Naive thymus-derived CD8-positive, alpha-beta T cell (primary cell): ENCODE data around the gene RRP36. TPM values are rescaled to one million over a fixed set of nuclear protein-coding genes. Genes with fewer than 3 reads are reported as not detected.

Source experiments
- ATAC-seq, 2 donors: fragments of 150-1000 bp; cut with Tn5 transposase in 1 of 2; sonication (Bioruptor Pico), chemical (Tn5 transposase) in 1 of 2; 1 replicate in 1 of 2; 2 replicates in 1 of 2; pipeline ENCODE4 v1.10.0; 2021; ENCODE audit warnings: mild to moderate bottlenecking in 2 of 2, moderate library complexity in 2 of 2
- POLR2A ChIA-PET: fragments of 350-600 bp; sonication (Branson Sonifier 250); formaldehyde crosslinking; loops from one replicate; lab custom pipeline; 2021; ENCODE audit warnings: antibody characterized with exemption; lab: Charles Lee
- DNase-seq, 10 donors: peaks; one replicate each; pipeline versions ENCODE4 v3.0.0 to v3.0.0-alpha.2; 2020 to 2022
- H3K27ac Mint-ChIP-seq, 10 donors: one replicate each; pipeline ENCODE4 v1.8.0; 2020 to 2022; ENCODE audit warnings: mild to moderate bottlenecking in 10 of 10, mixed read lengths in 10 of 10, moderate library complexity in 4 of 10, inconsistent platforms in 1 of 10
- H3K27me3 Mint-ChIP-seq, 5 donors: one replicate each; pipeline ENCODE4 v1.8.0; 2021 to 2022; ENCODE audit warnings: mixed read lengths in 5 of 5
- H3K36me3 Mint-ChIP-seq, 3 donors: one replicate each; pipeline ENCODE4 v1.8.0; 2020 to 2022; ENCODE audit warnings: mixed read lengths in 3 of 3, mild to moderate bottlenecking in 2 of 3, inconsistent platforms in 1 of 3
- H3K4me1 Mint-ChIP-seq, 4 donors: one replicate each; pipeline ENCODE4 v1.8.0; 2021 to 2022; ENCODE audit warnings: mixed read lengths in 4 of 4
- H3K4me3 Mint-ChIP-seq, 10 donors: one replicate each; pipeline ENCODE4 v1.8.0; 2020 to 2022; ENCODE audit warnings: mild to moderate bottlenecking in 10 of 10, mixed read lengths in 10 of 10, moderate library complexity in 6 of 10, inconsistent platforms in 1 of 10
- H3K9me3 Mint-ChIP-seq, 9 donors: one replicate each; pipeline ENCODE4 v1.8.0; 2020 to 2022; ENCODE audit warnings: mixed read lengths in 9 of 9, mild to moderate bottlenecking in 3 of 9, inconsistent platforms in 1 of 9, moderate library complexity in 1 of 9
- polyA plus RNA-seq, 3 donors: library from polyadenylated mRNA; unstranded; fragments of 300-500 nt; fragmentation: Illumina TruSeq; gene quantifications; one replicate each; pipeline ENCODE4 v1.2.3, GENCODE V29; 2021
- total RNA-seq, 8 experiments: library from RNA in 2 of 8; stranded (reverse) in 2 of 8; gene quantifications; one replicate each; pipeline ENCODE4 v1.2.3 and lab custom pipeline; 2021 to 2026

Gene RRP36
- total and polyA plus RNA-seq, 5 experiments from 2014 or later, result 52.7 to 74.5 (median 55.5) TPM

- POLR2A ChIA-PET, result interaction anchor here (0.6 to 3.7 kb wide), 12 partner anchors 10 to 495 kb away, joined by 3 to 38 read pairs (median 6); partner anchors contain the start of genes CNPY3, CUL7, CUL9 and KLC4
- DNase-seq, result peak in 1 of 10 donors; percentile 57
- Mint-ChIP-seq H3K9me3 (no peaks in the 10 kb centered on the region), H3K36me3 (peaks cover 0 to 57% (median 4%) of the 10 kb centered on the region in 3 donors), H3K27me3 (no peaks in the 10 kb centered on the region), H3K4me1 (peaks cover 36 to 54% (median 52%) of the 10 kb centered on the region in 4 donors), H3K4me3 (peak overlapping the region; percentile 78 to 99 (median 89)), H3K27ac (peak overlapping the region in 9 of 10 donors; percentile 68 to 93 (median 89))
- ATAC-seq, result no peak
Observed at GRCh38 chr6:43020847-43021246, 576 bp upstream of the RRP36 start.

GRCh38 chr6:43024436-43024835, 3.0 kb downstream of the RRP36 start:
- no peak for ATAC-seq
- Mint-ChIP-seq H3K4me3 (peak overlapping the region in 8 of 10 donors; percentile 1 to 65 (median 44)), H3K27me3 (no peaks in the 10 kb centered on the region), H3K4me1 (peaks cover 16 to 35% (median 32%) of the 10 kb centered on the region in 4 donors), H3K36me3 (peaks cover 0 to 64% (median 0%) of the 10 kb centered on the region in 3 donors), H3K27ac (peak overlapping the region in 9 of 10 donors; percentile 2 to 88 (median 59)), H3K9me3 (no peaks in the 10 kb centered on the region)
- POLR2A ChIA-PET, result interaction anchor here (1.0 to 2.8 kb wide), 4 partner anchors 10 to 95 kb away, joined by 3 to 17 read pairs (median 4); partner anchors contain the start of genes CNPY3, KLHDC3 and MEA1
- no peak for DNase-seq

- H3K27ac Mint-ChIP-seq, result peak overlapping the region in 1 of 10 donors; percentile 56
- POLR2A ChIA-PET, result interaction anchor here (1.3 kb wide), 1 partner anchor 97 kb away, joined by 3 read pairs; the partner anchor contains the start of gene CNPY3
- ATAC-seq, result no peak
Observed at GRCh38 chr6:43026365-43026764, 4.9 kb downstream of the RRP36 start.

GRCh38 chr6:43029120-43029519, 7.7 kb downstream of the RRP36 start:
- Mint-ChIP-seq H3K27ac (peak overlapping the region in 1 of 10 donors; percentile 43), H3K4me3 (no peak overlapping the region), H3K9me3 (no peaks in the 10 kb centered on the region), H3K4me1 (peaks cover 4 to 16% (median 12%) of the 10 kb centered on the region in 4 donors), H3K36me3 (peaks cover 0 to 93% (median 7%) of the 10 kb centered on the region in 3 donors), H3K27me3 (no peaks in the 10 kb centered on the region)
- DNase-seq, result no peak
- POLR2A ChIA-PET, result interaction anchor here (1.0 kb wide), 1 partner anchor 99 kb away, joined by 4 read pairs; the partner anchor contains the start of gene CNPY3
- no peak for ATAC-seq

More at GRCh38 chr6:43026365-43026764, 4.9 kb downstream of the RRP36 start:
- DNase-seq, result peak in 1 of 10 donors; percentile 7
- H3K27me3 Mint-ChIP-seq, result no peaks in the 10 kb centered on the region
- H3K4me1 Mint-ChIP-seq, result peaks cover 14 to 26% (median 24%) of the 10 kb centered on the region in 4 donors
- H3K9me3 Mint-ChIP-seq, result no peaks in the 10 kb centered on the region
- no peak overlapping the region for H3K4me3 Mint-ChIP-seq
- H3K36me3 Mint-ChIP-seq, result peaks cover 0 to 76% (median 4%) of the 10 kb centered on the region in 3 donors

GRCh38 chr6:43032326-43032725, 10.9 kb downstream of the RRP36 start:
- H3K9me3 Mint-ChIP-seq, result no peaks in the 10 kb centered on the region
- no peak for DNase-seq
- no peak for ATAC-seq
- H3K27ac Mint-ChIP-seq, result peak overlapping the region in 2 of 10 donors; percentile 27 to 86
- POLR2A ChIA-PET, result no interaction called here
- H3K36me3 Mint-ChIP-seq, result peaks cover 0 to 84% (median 7%) of the 10 kb centered on the region in 3 donors
- H3K27me3 Mint-ChIP-seq, result no peaks in the 10 kb centered on the region
- H3K4me3 Mint-ChIP-seq, result no peak overlapping the region
- H3K4me1 Mint-ChIP-seq, result peaks cover 0 to 5% (median 3%) of the 10 kb centered on the region in 4 donors

- peak overlapping the region in 9 of 10 donors; percentile 18 to 82 (median 55) for H3K27ac Mint-ChIP-seq
- peaks cover 0 to 79% (median 10%) of the 10 kb centered on the region in 3 donors for H3K36me3 Mint-ChIP-seq
Observed at GRCh38 chr6:43033496-43034189, 12.2 kb downstream of the RRP36 start.

GRCh38 chr6:43034190-43034525, 12.7 kb downstream of the RRP36 start:
- no peak for DNase-seq
- Mint-ChIP-seq H3K4me1 (peaks cover 0 to 4% (median under 1%) of the 10 kb centered on the region in 4 donors), H3K27ac (peak overlapping the region in 5 of 10 donors; percentile 18 to 82 (median 46)), H3K4me3 (no peak overlapping the region), H3K27me3 (no peaks in the 10 kb centered on the region), H3K9me3 (no peaks in the 10 kb centered on the region), H3K36me3 (peaks cover 0 to 79% (median 10%) of the 10 kb centered on the region in 3 donors)
- POLR2A ChIA-PET, result interaction anchor here (0.6 kb wide), 1 partner anchor 483 kb away, joined by 3 read pairs; no protein-coding TSS in a partner anchor
- ATAC-seq, result no peak

More at GRCh38 chr6:43033496-43034189, 12.2 kb downstream of the RRP36 start:
- ATAC-seq (no peak), DNase-seq (no peak)
- Mint-ChIP-seq H3K4me3 (no peak overlapping the region), H3K27me3 (no peaks in the 10 kb centered on the region), H3K9me3 (no peaks in the 10 kb centered on the region), H3K4me1 (peaks cover 0 to 4% (median under 1%) of the 10 kb centered on the region in 4 donors)
- POLR2A ChIA-PET, result interaction anchor here (0.6 to 1.0 kb wide), 3 partner anchors 20 to 482 kb away, joined by 3 to 4 read pairs (median 3); partner anchors contain the start of genes CUL7, KLHDC3 and MEA1

GRCh38 chr6:43035495-43036194, 14.2 kb downstream of the RRP36 start:
- POLR2A ChIA-PET, result interaction anchor here (0.7 to 1.1 kb wide), 3 partner anchors 14 to 23 kb away, joined by 3 to 4 read pairs (median 3); partner anchors contain the start of genes KLHDC3 and MRPL2
- no peaks in the 10 kb centered on the region for H3K9me3 Mint-ChIP-seq
- peak overlapping the region in 6 of 10 donors; percentile 17 to 78 (median 39) for H3K27ac Mint-ChIP-seq

GRCh38 chr6:43036712-43037111, 15.3 kb downstream of the RRP36 start:
- POLR2A ChIA-PET, result no interaction called here
- ATAC-seq, result no peak
- Mint-ChIP-seq H3K27me3 (no peaks in the 10 kb centered on the region), H3K9me3 (no peaks in the 10 kb centered on the region), H3K4me3 (no peak overlapping the region), H3K27ac (peak overlapping the region in 2 of 10 donors; percentile 29 to 34), H3K36me3 (peaks cover 0 to 69% (median 6%) of the 10 kb centered on the region in 3 donors), H3K4me1 (peaks cover 0 to 8% (median under 1%) of the 10 kb centered on the region in 4 donors)
- no peak for DNase-seq

More at GRCh38 chr6:43035495-43036194, 14.2 kb downstream of the RRP36 start:
- ATAC-seq (no peak), DNase-seq (peak in 1 of 10 donors; percentile 54)
- Mint-ChIP-seq H3K27me3 (no peaks in the 10 kb centered on the region), H3K4me3 (no peak overlapping the region), H3K36me3 (peaks cover 0 to 71% (median 6%) of the 10 kb centered on the region in 3 donors), H3K4me1 (peaks cover 0 to 6% (median under 1%) of the 10 kb centered on the region in 4 donors)

GRCh38 chr6:43037197-43037596, 15.8 kb downstream of the RRP36 start:
- H3K27ac Mint-ChIP-seq, result peak overlapping the region in 6 of 10 donors; percentile 27 to 89 (median 48)
- no peaks in the 10 kb centered on the region for H3K27me3 Mint-ChIP-seq
- DNase-seq, result peak in 1 of 10 donors; percentile 24
- no peak for ATAC-seq
- H3K4me1 Mint-ChIP-seq, result peaks cover 0 to 8% (median under 1%) of the 10 kb centered on the region in 4 donors
- no peaks in the 10 kb centered on the region for H3K9me3 Mint-ChIP-seq
- POLR2A ChIA-PET, result interaction anchor here (0.7 kb wide), 1 partner anchor 996 kb away, joined by 3 read pairs; no protein-coding TSS in a partner anchor
- no peak overlapping the region for H3K4me3 Mint-ChIP-seq
- peaks cover 0 to 65% (median 6%) of the 10 kb centered on the region in 3 donors for H3K36me3 Mint-ChIP-seq

GRCh38 chr6:43037706-43038105, 16.3 kb downstream of the RRP36 start:
- Mint-ChIP-seq H3K36me3 (peaks cover 0 to 63% (median 6%) of the 10 kb centered on the region in 3 donors), H3K4me1 (peaks cover 0 to 8% (median under 1%) of the 10 kb centered on the region in 4 donors), H3K27ac (peak overlapping the region in 5 of 10 donors; percentile 31 to 76 (median 61)), H3K9me3 (no peaks in the 10 kb centered on the region), H3K27me3 (no peaks in the 10 kb centered on the region), H3K4me3 (no peak overlapping the region)
- POLR2A ChIA-PET, result interaction anchor here (0.7 kb wide), 1 partner anchor 997 kb away, joined by 3 read pairs; no protein-coding TSS in a partner anchor
- ATAC-seq (no peak), DNase-seq (no peak)
